RWPE1 (cell line): Measurements from ENCODE around the gene INHBC.

Source experiments
- CTCF ChIA-PET: fragments of 350-600 bp; sonication (Branson Sonifier 250); formaldehyde crosslinking; extraction: SDS; loops from one replicate; lab custom pipeline; 2021; lab: Yijun Ruan, JAX
- POLR2A ChIA-PET: fragments of 400-600 bp; formaldehyde crosslinking; extraction: SDS; loops from one replicate; lab custom pipeline; 2020; ENCODE audit warnings: antibody characterized with exemption; ENCODE audit not compliant: low non-redundant PET; lab: Yijun Ruan, JAX
- DNase-seq: peaks from one replicate; pipeline ENCODE4 v3.0.0; 2012; ENCODE audit warnings: low spot score
- H3K27ac ChIP-seq: fragments of 450-650 bp; 2 replicates; pipeline ENCODE4 v1.5.1; 2017
- CTCF ChIP-seq: fragments of 450-650 bp; conservative IDR thresholded peaks from 2 replicates; pipeline ENCODE4 v1.5.1; 2017; ENCODE audit warnings: low read depth, mild to moderate bottlenecking

Gene INHBC

GRCh38 chr12:57470970-57471656 lies 36.5 kb downstream of the INHBC start:
- TF ChIP-seq CTCF, result no peak
- ChIA-PET CTCF (interaction anchor here (0.6 to 1.3 kb wide), 3 partner anchors 12 to 435 kb away, joined by 4 to 7 read pairs (median 4); partner anchors contain the start of gene GLI1), POLR2A (no interaction called here)
- H3K27ac ChIP-seq, result no peak overlapping the region
- DNase-seq, result no peak

GRCh38 chr12:57471661-57472060 lies 37.1 kb downstream of the INHBC start:
- ChIA-PET CTCF (interaction anchor here (0.6 to 1.3 kb wide), 3 partner anchors 13 to 436 kb away, joined by 4 to 7 read pairs (median 4); partner anchors contain the start of gene GLI1), POLR2A (no interaction called here)
- no peak for DNase-seq
- TF ChIP-seq CTCF, result no peak
- H3K27ac ChIP-seq, result no peak overlapping the region

DNA sequence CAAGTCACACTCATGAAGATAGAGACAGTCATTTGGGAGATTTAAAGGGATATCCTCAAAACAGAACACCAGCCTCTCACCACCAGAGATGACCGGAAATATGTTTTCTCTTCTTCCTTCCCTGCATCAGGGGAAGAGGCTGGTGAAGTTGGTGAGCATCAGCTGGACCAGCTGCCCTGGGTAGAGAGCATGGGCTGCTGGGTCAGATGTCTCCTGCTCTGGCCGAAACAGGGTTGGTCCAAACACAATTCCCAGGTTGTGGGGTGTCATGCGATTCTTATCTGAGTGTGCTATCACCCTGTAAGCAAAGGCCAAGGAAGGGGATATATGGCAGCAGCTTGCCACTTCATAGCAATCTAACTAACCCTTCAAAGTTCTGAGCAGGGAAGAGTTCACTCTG lies 37.8 kb downstream of the INHBC start:
- DNase-seq, result no peak
- CTCF ChIA-PET, result interaction anchor here (1.2 to 1.3 kb wide), 2 partner anchors 14 to 20 kb away, joined by 4 read pairs; partner anchors contain the start of gene GLI1

GRCh38 chr12:57473392-57473791 lies 38.8 kb downstream of the INHBC start:
- no peak overlapping the region for H3K27ac ChIP-seq
- ChIA-PET CTCF (interaction anchor here (2.0 kb wide), 1 partner anchor 11 kb away, joined by 12 read pairs; no protein-coding TSS in a partner anchor), POLR2A (no interaction called here)
- no peak for DNase-seq
- no peak for TF ChIP-seq CTCF

More for the DNA sequence above, 37.8 kb downstream of the INHBC start:
- no peak for TF ChIP-seq CTCF
- POLR2A ChIA-PET, result no interaction called here
- H3K27ac ChIP-seq, result no peak overlapping the region

DNA sequence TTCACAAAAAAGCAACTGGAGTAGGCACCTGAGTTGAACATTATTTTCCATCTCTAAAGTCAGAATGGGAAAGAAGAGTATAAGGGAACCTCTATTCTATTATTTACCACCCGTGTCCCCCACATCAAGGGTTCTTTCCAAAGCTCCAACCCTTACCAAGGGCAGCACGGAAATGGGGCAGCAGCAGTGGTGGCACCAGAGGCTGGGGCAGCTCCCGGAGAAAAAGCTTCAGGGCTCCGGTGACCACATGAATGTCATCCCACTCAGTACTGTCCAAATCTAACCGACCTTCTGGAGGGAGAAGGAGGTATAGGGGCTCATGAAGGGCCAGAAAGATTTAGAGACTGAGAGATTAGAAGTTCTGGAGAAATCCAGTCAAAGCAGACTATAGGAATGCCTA lies 39.3 kb downstream of the INHBC start:
- POLR2A ChIA-PET, result no interaction called here
- DNase-seq, result no peak
- CTCF ChIA-PET, result interaction anchor here (0.7 to 2.0 kb wide), 3 partner anchors 11 to 252 kb away, joined by 3 to 12 read pairs (median 4); no protein-coding TSS in a partner anchor
- no peak for TF ChIP-seq CTCF
- no peak overlapping the region for H3K27ac ChIP-seq

GRCh38 chr12:57474430-57474829 lies 39.8 kb downstream of the INHBC start:
- H3K27ac ChIP-seq, result no peak overlapping the region
- DNase-seq, result no peak
- ChIA-PET CTCF (interaction anchor here (0.7 to 2.0 kb wide), 3 partner anchors 12 to 252 kb away, joined by 3 to 12 read pairs (median 4); no protein-coding TSS in a partner anchor), POLR2A (no interaction called here)
- TF ChIP-seq CTCF, result no peak
